Raji (cell line): Measurements from ENCODE around the gene GNRHR.

Experiments
- POLR2A ChIP-seq: IDR thresholded peaks from 2 replicates; pipeline ENCODE4 v1.6.1; 2011; ENCODE audit warnings: low read depth, low read length, control low read depth; ENCODE audit not compliant: insufficient read depth

GNRHR gene

DNA sequence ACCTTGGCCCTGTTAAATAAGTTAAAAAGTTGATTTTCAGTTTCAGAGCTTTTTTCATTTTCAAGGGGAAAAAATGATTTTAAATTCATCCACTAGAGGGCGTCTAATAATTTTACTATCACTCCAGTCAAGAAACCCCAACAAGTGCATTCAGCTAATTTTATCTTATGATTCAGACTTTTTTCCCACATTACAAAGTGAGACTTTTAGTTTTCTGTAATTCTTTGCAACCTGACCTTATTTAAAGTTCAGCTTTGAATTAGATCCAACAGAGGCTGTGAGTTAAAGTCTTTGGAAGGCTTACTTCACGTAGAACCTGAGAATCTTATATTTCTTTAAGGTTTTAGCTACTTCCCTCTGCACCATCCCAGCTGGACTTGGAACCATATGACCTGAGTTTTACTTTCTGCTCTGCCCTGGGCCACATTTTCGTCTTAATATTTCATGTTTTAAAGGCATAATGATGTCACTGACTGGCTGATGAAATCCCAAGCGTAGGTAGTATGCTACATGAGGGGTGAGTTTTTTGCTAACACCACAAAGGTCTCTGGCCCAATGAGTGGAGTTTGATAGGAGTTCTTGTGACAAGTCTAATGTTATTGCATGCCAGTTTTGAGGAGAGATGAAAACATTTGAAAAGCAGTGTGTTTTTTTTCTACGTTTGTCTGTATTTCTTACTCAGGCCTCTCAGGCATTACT, 7.2 kb downstream of the GNRHR start:
- TF ChIP-seq POLR2A = no peak

DNA sequence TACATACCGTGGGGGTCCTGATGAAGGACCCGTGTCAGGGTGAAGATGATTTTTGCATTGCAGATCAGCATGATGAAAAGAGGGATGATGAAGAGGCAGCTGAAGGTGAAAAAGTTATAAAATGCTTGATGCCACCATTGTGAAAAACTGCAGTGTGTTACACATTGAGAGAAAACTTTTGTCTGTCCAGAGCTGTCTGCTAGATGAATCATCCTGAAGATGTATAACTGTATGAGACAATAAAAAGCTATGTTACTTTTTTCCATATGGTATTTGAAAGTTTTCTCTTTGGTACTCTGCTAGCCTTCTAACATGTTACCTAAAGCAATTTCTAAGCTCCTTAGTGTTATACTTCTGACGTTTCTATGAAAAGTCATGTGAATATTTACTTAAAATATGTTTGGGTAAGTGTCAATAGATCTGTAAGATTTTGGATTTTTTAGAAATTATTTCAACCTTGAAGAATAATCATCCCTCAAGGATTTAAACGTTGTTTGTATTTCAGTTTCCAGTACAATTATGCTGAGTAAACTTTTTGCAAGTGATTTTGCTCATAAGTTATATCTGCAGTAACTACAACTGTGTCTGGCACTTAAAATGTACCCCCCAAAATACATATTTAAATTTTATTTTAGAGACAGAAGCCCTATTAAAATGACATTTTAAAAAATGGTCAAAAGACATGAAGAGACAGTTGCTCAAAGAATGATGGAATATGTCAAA, 9.5 kb downstream of the GNRHR start:
- TF ChIP-seq POLR2A = no peak

DNA sequence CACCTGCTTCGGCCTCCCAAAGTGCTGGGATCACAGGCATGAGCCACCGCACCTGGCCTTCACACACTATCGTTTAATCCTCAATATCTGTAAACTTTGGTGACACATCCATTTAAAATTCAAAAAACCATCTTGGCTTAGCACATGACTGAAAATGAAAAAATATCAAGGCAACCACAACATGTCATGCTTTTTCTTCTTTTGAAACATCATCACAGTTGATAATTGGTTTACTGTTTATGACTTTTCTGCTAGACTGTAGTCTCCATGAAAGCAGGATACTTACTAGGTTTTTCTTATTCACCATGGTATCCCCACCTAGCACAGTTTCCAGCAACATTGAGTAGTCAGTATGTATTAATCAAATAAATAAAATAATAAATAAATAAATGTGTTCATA, 11.0 kb downstream of the GNRHR start:
- TF ChIP-seq POLR2A = no peak

- TF ChIP-seq POLR2A = no peak
Measured at GRCh38 chr4:67736262-67736661, 17.9 kb downstream of the GNRHR start.

- TF ChIP-seq POLR2A = no peak
Measured at GRCh38 chr4:67735325-67735724, 18.9 kb downstream of the GNRHR start.

GRCh38 chr4:67727124-67727850, 26.9 kb downstream of the GNRHR start:
- no peak for TF ChIP-seq POLR2A

DNA sequence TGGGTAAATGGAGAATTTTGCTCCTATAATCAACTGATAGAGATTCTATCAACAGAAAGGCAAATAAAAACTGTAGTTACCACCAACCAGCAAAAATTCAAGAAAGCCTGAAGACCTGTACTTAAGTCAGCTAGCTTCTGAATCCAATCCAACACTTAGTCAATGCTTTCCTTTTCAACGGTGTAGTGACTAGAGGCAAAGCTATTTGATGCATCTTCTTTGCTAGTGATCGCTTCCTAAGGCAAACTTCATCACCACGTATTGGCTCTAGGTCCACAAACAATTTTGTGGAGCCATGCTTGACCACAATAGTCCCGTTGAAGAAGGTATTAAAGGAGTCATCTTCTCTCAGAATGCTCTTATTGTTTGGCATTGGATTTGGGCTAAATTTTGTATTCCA, 28.2 kb downstream of the GNRHR start:
- TF ChIP-seq POLR2A = no peak

GRCh38 chr4:67725132-67725531, 29.1 kb downstream of the GNRHR start:
- TF ChIP-seq POLR2A = no peak

DNA sequence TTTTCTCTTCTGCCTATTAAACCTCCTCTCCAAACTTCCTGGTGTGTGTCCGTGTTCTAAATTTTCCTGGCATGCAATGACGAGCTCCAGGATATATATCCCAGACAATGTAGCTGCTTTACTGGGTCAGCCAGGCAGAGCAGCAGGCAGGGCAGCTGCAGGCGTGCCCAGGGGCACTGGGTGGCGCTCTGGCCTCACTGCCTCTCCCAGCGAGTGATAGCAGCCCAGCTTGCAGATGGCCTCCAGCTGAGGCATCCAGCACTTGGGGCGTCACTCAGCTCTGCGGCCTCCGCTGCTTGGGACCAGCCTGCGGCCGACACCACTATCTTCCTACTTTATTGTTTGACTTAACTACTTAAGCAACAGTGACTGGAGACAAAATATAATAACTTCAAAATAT, 30.2 kb downstream of the GNRHR start:
- no peak for TF ChIP-seq POLR2A

DNA sequence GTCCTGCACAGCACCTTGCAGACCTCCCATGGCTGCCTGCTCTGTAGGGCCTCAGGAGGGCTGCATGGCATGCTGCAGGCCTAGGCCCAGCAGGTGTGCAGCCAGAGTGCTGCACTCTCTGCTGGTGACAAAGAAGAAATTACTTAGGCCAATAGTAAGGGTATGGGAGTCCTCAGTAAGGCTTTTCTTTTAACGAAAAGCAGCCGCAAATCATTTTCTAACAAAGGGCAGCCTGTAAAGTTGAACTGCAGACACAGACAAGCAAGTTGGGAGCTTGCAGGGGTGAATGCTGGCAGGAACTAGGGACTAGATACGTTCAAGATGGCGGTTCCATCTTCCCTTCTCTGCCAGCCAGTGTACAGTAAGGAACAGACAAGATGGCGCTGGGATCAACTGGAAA, 30.8 kb downstream of the GNRHR start:
- no peak for TF ChIP-seq POLR2A

DNA sequence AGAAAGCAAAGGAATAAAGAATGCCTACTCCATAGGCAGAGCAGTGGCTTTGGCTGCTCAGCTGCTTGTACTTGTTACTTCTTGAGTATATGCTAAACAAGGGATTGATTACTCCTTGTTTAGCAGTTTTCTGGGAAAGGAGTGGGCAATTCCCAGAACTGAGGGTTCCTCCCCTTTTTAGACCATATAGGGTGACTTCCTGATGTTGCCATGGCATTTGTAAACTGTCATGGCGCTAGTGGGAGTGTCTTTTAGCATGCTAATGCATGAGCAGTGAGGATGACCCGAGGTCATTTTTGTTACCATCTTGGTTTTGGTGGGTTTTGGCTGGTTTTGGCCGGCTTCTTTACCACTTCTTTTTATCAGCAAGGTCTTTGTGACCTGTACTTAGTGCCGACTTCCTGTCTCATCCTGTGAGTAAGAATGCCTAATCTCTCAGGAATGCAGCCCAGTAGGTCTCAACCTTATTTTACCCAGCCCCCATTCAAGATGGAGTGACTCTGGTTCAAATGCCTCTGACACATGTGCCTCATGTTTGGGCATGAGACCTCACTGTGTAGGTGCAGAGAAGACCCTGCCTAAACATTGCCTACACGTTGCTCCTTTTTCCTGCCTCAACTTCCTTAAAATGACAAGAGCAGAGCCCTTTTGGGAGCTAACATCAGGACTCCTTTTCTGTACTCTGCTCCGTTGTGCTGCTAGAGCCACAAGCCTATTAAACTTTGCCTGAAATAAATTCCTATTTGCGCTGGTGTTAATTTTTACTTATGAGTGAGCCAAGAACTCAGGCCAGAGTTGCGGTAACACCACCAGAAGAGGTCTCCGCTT, 32.2 kb downstream of the GNRHR start:
- TF ChIP-seq POLR2A = no peak

DNA sequence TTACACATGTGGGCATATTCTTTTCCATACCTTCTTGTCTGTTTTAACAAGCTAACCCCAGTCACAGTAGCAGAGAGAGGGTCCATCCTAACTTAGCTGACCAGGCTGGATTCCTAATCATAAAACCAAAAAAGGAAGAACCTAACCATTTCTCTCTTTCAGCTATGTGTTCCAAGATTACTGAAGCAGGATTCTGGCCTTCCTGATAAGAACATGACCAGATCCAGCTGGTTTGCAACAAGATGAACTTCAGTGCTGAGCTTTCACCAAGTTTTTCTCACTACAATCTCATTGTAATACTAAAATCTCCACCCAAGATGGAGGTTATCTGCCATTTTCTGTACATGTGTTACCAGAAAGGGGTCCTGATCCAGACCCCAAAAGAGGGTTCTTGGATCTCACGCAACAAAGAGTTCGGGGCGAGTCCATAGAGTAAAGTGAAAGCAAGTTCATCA, 32.8 kb downstream of the GNRHR start:
- no peak for TF ChIP-seq POLR2A

- TF ChIP-seq POLR2A = no peak
Measured at GRCh38 chr4:67719953-67720617, 34.1 kb downstream of the GNRHR start.

DNA sequence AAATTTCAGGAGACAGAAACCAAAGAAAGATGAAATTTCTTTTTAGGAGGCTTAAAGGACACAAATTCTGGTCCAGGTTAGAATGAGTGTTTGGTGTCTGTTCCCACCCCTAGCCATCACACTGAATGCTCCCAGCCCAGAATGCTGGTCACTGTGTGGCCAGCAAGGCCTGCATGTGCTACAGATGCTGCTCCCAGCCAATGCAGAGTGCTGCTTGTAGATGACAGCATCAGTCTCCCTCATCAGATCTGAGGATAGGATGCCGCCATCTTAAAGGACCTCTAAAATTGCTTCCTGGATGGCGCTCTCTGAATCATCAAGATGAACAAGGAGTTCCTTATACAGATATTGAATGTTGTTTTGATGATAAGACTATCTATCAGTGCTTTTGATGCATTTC, 35.3 kb downstream of the GNRHR start:
- TF ChIP-seq POLR2A = no peak

DNA sequence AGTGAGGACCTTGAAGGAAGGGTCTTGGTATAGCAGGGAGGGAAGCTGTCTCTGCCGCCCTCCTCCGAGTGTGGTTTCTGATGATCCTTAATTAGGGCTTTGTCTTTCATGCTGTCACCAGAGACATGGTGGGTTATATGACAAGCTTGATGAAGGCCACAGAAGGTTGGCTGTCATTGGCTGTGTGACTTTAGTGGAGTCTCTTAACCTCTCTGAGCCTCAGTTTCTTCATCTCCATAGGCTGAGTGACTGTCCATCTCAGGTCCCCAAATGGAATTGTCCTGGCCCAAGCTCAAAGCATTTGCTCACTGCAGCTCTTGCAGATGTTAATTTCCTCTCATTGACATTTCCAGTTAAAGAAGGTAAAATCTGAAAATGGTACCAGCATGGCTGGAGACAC, 36.6 kb downstream of the GNRHR start:
- no peak for TF ChIP-seq POLR2A
